Keratinocyte (primary cell): ENCODE data around the gene DCDC2C. TPM values are rescaled to one million over a fixed set of nuclear protein-coding genes. Genes with fewer than 3 reads are reported as not detected.

Source experiments
- DNase-seq: peaks from one replicate; pipeline ENCODE4 v3.0.0-alpha.2; 2011; ENCODE audit warnings: low read depth, missing footprints, low spot score
- FAIRE-seq: peaks from 2 replicates; lab custom pipeline; 2011; peaks lifted over from hg19 to GRCh38; lab: Jason Lieb, UNC
- H2AFZ ChIP-seq: 2 replicates; pipeline ENCODE4 v1.6.0; 2012; ENCODE audit warnings: low read length, control low read depth, inconsistent platforms; ENCODE audit not compliant: control insufficient read depth
- H3K27ac ChIP-seq: 2 replicates; pipeline ENCODE4 v1.5.1; 2011; ENCODE audit warnings: low read length; ENCODE audit not compliant: control insufficient read depth, insufficient read depth
- H3K27me3 ChIP-seq: 3 replicates; pipeline ENCODE4 v1.6.0; 2011; ENCODE audit warnings: low read length; ENCODE audit not compliant: control insufficient read depth, insufficient read depth; ENCODE audit errors: extremely low read depth
- H3K36me3 ChIP-seq, 2 experiments: 2 replicates in 1 of 2; 3 replicates in 1 of 2; pipeline ENCODE4 v1.5.1; 2011; ENCODE audit warnings: low read length in 2 of 2, mild to moderate bottlenecking in 1 of 2; ENCODE audit not compliant: control insufficient read depth in 2 of 2, insufficient read depth in 2 of 2; ENCODE audit errors: extremely low read depth in 1 of 2
- H3K4me1 ChIP-seq: 3 replicates; pipeline ENCODE4 v1.5.1; 2011; ENCODE audit warnings: low read length; ENCODE audit not compliant: control insufficient read depth, insufficient read depth; ENCODE audit errors: extremely low read depth
- H3K4me2 ChIP-seq: 3 replicates; pipeline ENCODE4 v1.6.0; 2011; ENCODE audit warnings: low read depth, low read length; ENCODE audit not compliant: control insufficient read depth, insufficient read depth; ENCODE audit errors: extremely low read depth
- H3K4me3 ChIP-seq, 3 experiments: fragments of 200-600 bp in 1 of 3; sonication (generic) in 1 of 3; 2 replicates in 2 of 3; 3 replicates in 1 of 3; pipeline ENCODE4 v1.5.1; 2011 to 2016; ENCODE audit warnings: low read length in 3 of 3, mild to moderate bottlenecking in 3 of 3, control low read depth in 2 of 3, inconsistent platforms in 1 of 3, low read depth in 1 of 3, mixed read lengths in 1 of 3, mixed run types in 1 of 3, moderate library complexity in 1 of 3; ENCODE audit not compliant: control insufficient read depth in 2 of 3, insufficient read depth in 2 of 3; ENCODE audit errors: extremely low read depth in 1 of 3
- H3K79me2 ChIP-seq: 2 replicates; pipeline ENCODE4 v1.6.0; 2012; ENCODE audit warnings: low read length; ENCODE audit not compliant: control insufficient read depth, insufficient read depth
- H3K9ac ChIP-seq: 3 replicates; pipeline ENCODE4 v1.6.0; 2011; ENCODE audit warnings: low read length; ENCODE audit not compliant: control insufficient read depth, insufficient read depth; ENCODE audit errors: extremely low read depth
- H3K9me1 ChIP-seq: 3 replicates; pipeline ENCODE4 v1.6.0; 2011; ENCODE audit warnings: low read length; ENCODE audit not compliant: control insufficient read depth, insufficient read depth; ENCODE audit errors: extremely low read depth
- H3K9me3 ChIP-seq: 2 replicates; pipeline ENCODE4 v1.5.1; 2012; ENCODE audit warnings: low read depth, low read length; ENCODE audit not compliant: control insufficient read depth
- H4K20me1 ChIP-seq: 3 replicates; pipeline ENCODE4 v1.6.0; 2011; ENCODE audit warnings: low read length; ENCODE audit not compliant: control insufficient read depth, insufficient read depth; ENCODE audit errors: extremely low read depth
- CTCF ChIP-seq, 3 experiments: IDR thresholded peaks in 1 of 3; conservative IDR thresholded peaks in 1 of 3; optimal IDR thresholded peaks in 1 of 3; 2 replicates in 2 of 3; 3 replicates in 1 of 3; pipeline versions ENCODE3 to v1.5.1; 2011; ENCODE audit warnings: low read length in 3 of 3, mild to moderate bottlenecking in 3 of 3, moderate library complexity in 2 of 3, control low read depth in 1 of 3, inconsistent platforms in 1 of 3; ENCODE audit not compliant: insufficient read depth in 2 of 3; ENCODE audit errors: extremely low read depth in 1 of 3
- EZH2 ChIP-seq: IDR thresholded peaks from one replicate; pipeline ENCODE4 v1.6.1; 2012; ENCODE audit warnings: inconsistent platforms, mild to moderate bottlenecking, low read length, moderate library complexity
- dilution Hi-C: fragments of 300-500 bp; cut with MboI; formaldehyde crosslinking; loops from one replicate; pipeline ENCODE4 v1.7.0; 2020; ENCODE audit warnings: low sequenced_read_pairs; ENCODE audit not compliant: extremely low pct_ligation_motif_present
- polyA plus RNA-seq, 5 experiments: library from polyadenylated mRNA; depleted of rRNA in 3 of 5; stranded (reverse) in 3 of 5; stranded (forward) in 1 of 5; unstranded in 1 of 5; fragments of >200 nt; gene quantifications; 1 replicate in 1 of 5; 2 replicates in 3 of 5; 3 replicates in 1 of 5; pipeline versions ENCODE4 v1.2.1 to v1.2.3, GENCODE V29; 2011 to 2012; ENCODE audit warnings: missing spikeins in 2 of 5, low read depth in 1 of 5, low replicate concordance in 1 of 5

DCDC2C gene
- polyA plus RNA-seq, 1 donor (not counting 4 experiments of a cell fraction or from before 2014, with no cell fraction given): not detected

DNA sequence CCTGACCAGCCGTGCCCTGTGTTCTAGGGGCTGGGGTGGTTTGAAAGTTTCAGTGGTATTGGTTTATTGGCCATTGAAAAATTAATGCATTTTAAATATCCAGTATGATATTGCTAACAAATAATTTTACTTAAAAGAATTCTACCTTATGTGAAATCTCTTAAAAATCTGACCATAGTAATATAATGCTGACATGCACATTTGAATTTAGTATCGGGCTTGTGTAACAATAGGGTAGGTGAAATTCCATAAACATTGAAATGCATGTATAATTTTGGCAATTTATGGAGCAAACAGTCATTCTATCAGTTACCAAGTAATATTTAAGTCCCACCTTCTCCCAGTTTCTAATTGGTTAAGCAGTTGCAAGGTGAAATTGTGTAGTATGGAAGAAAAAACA, 170.5 kb downstream of the DCDC2C start:
- TF ChIP-seq CTCF (optimal IDR thresholded peaks at IDR 0.05 in 1 of 3, IDR thresholded peaks at IDR 0.05 in 1 of 3, conservative IDR thresholded peaks at IDR 0.05 in 1 of 3; ENCODE audit: extremely low read depth in 1 of 3, insufficient read depth in 2 of 3, low read length in 3 of 3) (no peak), EZH2 (no peak)
- H3K27me3 ChIP-seq: no peaks in the 10 kb centered on the region
- H3K4me2 ChIP-seq: no peak overlapping the region

GRCh38 chr2:3876221-3876620, 172.8 kb downstream of the DCDC2C start:
- no peak overlapping the region for H3K4me3 ChIP-seq
- DNase-seq (no peak), FAIRE-seq (no peak)
- H3K9ac ChIP-seq: no peak overlapping the region
- dilution Hi-C loops: no loop called here
- H3K4me1 ChIP-seq: no peaks in the 10 kb centered on the region
- H4K20me1 ChIP-seq: no peaks in the 10 kb centered on the region
- TF ChIP-seq EZH2 (no peak), CTCF (optimal IDR thresholded peaks at IDR 0.05 in 1 of 3, IDR thresholded peaks at IDR 0.05 in 1 of 3, conservative IDR thresholded peaks at IDR 0.05 in 1 of 3; ENCODE audit: extremely low read depth in 1 of 3, insufficient read depth in 2 of 3, low read length in 3 of 3) (no peak)
- H3K79me2 ChIP-seq: no peaks in the 10 kb centered on the region
- no peak overlapping the region for H2AFZ ChIP-seq
- no peaks in the 10 kb centered on the region for H3K27me3 ChIP-seq
- H3K9me1 ChIP-seq: no peaks in the 10 kb centered on the region
- H3K36me3 ChIP-seq: no peaks in the 10 kb centered on the region
- no peak overlapping the region for H3K27ac ChIP-seq
- H3K9me3 ChIP-seq: no peaks in the 10 kb centered on the region
- no peak overlapping the region for H3K4me2 ChIP-seq

More for the DNA sequence above, 170.5 kb downstream of the DCDC2C start:
- H3K9ac ChIP-seq: no peak overlapping the region
- H3K4me1 ChIP-seq: no peaks in the 10 kb centered on the region
- H3K9me3 ChIP-seq: no peaks in the 10 kb centered on the region
- no peak overlapping the region for H3K4me3 ChIP-seq
- no peak for FAIRE-seq
- no peaks in the 10 kb centered on the region for H3K36me3 ChIP-seq
- H3K9me1 ChIP-seq: no peaks in the 10 kb centered on the region
- no peak overlapping the region for H3K27ac ChIP-seq
- no peaks in the 10 kb centered on the region for H4K20me1 ChIP-seq
- dilution Hi-C loops: no loop called here
- no peak overlapping the region for H2AFZ ChIP-seq
- no peak for DNase-seq
- no peaks in the 10 kb centered on the region for H3K79me2 ChIP-seq
